ENCODE data around the gene UBAP1. TPM values are rescaled to one million over a fixed set of nuclear protein-coding genes. Genes with fewer than 3 reads are reported as not detected.

UBAP1 gene
- total RNA-seq, 4 donors from 2014 or later: 31.6 to 52.2 (median 42.3) TPM

DNA sequence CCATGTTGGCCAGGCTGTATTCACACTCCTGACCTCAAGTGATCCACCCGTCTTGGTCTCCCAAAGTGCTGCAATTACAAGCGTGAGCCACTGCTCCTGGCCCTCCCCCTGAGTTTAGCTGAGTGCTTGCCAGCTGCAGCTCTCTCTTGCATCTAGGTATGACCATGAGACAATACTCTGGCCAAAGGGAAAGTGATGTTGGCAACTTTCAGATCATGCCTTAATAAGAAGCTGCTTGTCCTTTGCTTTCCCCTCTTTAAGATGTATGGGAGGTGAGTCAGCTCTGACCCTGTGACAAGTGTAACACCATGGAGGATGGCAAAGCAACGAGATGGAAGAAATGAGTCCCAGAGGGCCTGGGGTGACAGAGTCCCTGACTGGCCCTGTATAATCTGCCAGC is 33.7 kb upstream of the UBAP1 start:
- TF ChIP-seq CTCF (IDR thresholded peaks at IDR 0.05; ENCODE audit: low read depth): no peak

- no peak for TF ChIP-seq CTCF (IDR thresholded peaks at IDR 0.05; ENCODE audit: low read depth)
These were observed 27.4 kb upstream of the UBAP1 start for GRCh38 chr9:34151398-34151797.

DNA sequence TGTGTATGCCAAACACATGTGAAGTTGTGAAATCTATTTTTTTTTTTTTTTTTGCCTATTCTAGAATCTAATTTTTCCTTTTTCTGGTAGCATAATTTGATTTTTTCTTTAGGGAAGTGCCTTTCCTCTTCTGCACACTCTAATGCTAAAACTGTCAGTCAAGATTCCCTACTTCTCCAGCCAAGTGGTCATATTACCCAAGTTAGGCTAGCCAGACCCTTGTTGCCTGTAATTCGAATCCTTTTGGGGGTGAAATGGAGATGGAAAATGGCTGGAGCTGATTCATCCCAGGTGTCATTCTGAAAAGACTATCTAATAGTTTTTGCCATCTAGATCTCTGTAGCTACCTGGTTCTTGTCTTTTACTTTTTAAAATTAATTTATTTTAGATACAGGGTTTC is 24.8 kb upstream of the UBAP1 start:
- TF ChIP-seq CTCF (IDR thresholded peaks at IDR 0.05; ENCODE audit: low read depth): no peak

GRCh38 chr9:34157318-34157717 is 21.5 kb upstream of the UBAP1 start:
- TF ChIP-seq CTCF (IDR thresholded peaks at IDR 0.05; ENCODE audit: low read depth): no peak

GRCh38 chr9:34157898-34158297 is 20.9 kb upstream of the UBAP1 start:
- no peak for TF ChIP-seq CTCF (IDR thresholded peaks at IDR 0.05; ENCODE audit: low read depth)

DNA sequence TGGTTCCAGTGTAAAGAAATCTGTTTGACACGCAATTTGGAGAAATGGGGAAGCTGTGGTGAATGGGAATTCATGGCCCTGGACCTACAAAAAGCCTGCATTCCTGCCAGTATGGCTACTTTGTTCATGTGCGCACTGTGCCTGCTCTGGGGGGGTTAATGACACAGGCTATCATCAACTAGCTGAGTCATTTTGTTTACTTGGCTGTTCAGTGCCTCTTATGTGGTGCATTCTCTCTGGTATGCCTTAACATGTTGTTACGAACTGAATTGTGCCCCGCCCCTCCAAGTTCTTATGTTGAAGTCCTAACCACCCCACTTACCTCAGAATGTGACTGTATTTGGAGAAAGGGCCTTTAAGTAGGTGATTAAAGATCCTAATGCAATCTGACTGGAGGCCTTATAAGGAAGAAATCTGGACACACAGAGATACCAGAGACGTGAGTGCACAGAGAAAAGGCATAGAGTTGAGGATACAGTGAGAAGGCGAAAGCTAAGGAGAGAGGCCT is 20.4 kb upstream of the UBAP1 start:
- no peak for TF ChIP-seq CTCF (IDR thresholded peaks at IDR 0.05; ENCODE audit: low read depth)

DNA sequence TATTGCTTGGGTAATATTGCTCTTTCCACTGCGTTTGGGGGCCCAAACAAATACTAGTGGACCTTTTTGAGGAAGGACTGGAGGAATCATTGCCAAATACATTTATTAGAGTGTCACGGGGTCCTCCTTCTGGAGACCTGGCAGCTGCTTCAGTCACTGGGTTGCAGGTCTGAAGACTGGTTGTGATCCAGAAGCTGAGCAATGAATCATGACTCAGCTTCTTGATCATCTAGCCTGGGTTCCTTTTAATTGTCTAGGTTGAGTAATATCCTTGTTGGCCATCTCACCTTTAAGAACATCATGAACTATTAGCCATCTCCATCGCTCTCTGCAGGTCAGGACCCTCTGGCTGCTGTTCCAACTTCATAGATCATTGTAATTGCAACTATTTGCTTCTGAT is 15.4 kb upstream of the UBAP1 start:
- no peak for TF ChIP-seq CTCF (IDR thresholded peaks at IDR 0.05; ENCODE audit: low read depth)

All from subcutaneous adipose tissue (tissue), 4 donors.